ENCODE results near the gene IPO4. TPM values are rescaled to one million over a fixed set of nuclear protein-coding genes. Genes with fewer than 3 reads are reported as not detected.
A peak's percentile ranks its signal among the peaks of the same experiment; 100 is the strongest.

Gene IPO4
- total RNA-seq, 3 donors from 2014 or later = 265 to 293 (median 265) TPM

DNA sequence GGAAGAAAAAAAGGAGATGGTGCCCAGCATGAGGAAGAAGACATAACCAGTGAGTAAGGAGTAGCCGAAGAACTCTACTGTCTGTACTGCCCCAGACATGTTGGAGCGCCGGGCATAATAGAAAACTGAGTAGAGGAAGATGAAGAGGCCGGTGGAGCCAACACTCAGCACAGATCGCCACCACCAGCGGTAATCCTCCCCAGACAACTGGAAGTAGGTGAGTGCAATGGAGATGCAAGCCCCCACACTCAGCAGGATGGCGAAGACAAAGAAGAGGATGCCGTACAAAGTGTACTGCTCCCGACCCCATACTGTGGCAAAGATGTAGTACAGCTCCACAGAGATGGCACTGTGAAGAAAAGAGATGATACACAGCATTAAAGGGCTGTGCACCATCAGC is 844 bp upstream of the IPO4 start:
- Mint-ChIP-seq H3K9me3 (no peaks in the 10 kb centered on the region), H3K4me3 (no peak overlapping the region), H3K27me3 (ENCODE audit: low read depth) (no peaks in the 10 kb centered on the region), H3K4me1 (ENCODE audit: low read depth) (peaks cover 46% of the 10 kb centered on the region), H3K36me3 (ENCODE audit: insufficient read depth) (peaks cover 32% of the 10 kb centered on the region)
- ATAC-seq (no peak), DNase-seq (no peak)

- Mint-ChIP-seq H3K4me1 (ENCODE audit: low read depth) (peaks cover 42% of the 10 kb centered on the region), H3K27me3 (ENCODE audit: low read depth) (no peaks in the 10 kb centered on the region), H3K36me3 (ENCODE audit: insufficient read depth) (peaks cover 32% of the 10 kb centered on the region), H3K4me3 (peak overlapping the region; percentile 94), H3K9me3 (no peaks in the 10 kb centered on the region)
- DNase-seq = no peak
- no peak for ATAC-seq
Measured at GRCh38 chr14:24189059-24189375, 401 bp upstream of the IPO4 start.

- ATAC-seq = no peak
- Mint-ChIP-seq H3K27me3 (ENCODE audit: low read depth) (no peaks in the 10 kb centered on the region), H3K9me3 (no peaks in the 10 kb centered on the region)
Measured at GRCh38 chr14:24187539-24187915, 1.1 kb downstream of the IPO4 start.

DNA sequence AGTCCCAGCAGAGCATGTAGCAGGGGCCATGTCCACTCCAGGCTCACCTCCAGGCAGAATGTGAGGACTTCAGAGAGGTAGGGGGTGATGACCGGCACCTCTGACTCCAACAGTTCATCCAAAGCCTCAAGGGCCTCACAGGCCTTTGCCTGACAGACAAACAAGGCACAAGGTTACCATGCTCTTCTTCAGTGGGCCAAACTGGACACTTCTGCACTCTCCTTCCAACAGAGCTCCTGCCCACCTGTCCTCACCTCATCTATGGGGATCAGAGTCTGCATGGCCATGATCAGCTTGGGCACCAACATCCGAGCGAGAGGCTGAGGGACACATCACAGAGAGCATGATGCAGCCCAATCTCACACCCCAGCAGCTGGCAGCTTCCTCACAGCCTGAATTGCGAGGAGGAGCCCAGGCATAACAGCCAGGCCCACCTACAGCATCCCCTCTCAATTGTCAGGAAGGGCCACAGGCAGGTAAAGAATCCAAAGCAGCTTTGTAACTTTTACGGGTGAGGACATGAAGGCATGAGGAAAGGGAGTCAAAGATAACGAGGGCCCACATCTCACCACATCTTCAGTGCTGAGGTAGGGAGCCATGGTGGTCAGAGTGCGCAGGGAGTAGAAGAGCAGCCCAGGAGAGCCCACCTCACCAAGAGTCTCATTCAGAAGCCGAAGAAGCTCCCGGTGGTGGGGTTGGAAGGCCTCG is 1.6 kb downstream of the IPO4 start:
- no peak for ATAC-seq
- no peaks in the 10 kb centered on the region for H3K27me3 Mint-ChIP-seq (ENCODE audit: low read depth)
- DNase-seq = no peak
- peak overlapping the region; percentile 94 for H3K4me3 Mint-ChIP-seq
- H3K9me3 Mint-ChIP-seq = no peaks in the 10 kb centered on the region
- H3K36me3 Mint-ChIP-seq (ENCODE audit: insufficient read depth) = peaks cover 35% of the 10 kb centered on the region
- peaks cover 29% of the 10 kb centered on the region for H3K4me1 Mint-ChIP-seq (ENCODE audit: low read depth)

More at GRCh38 chr14:24187539-24187915, 1.1 kb downstream of the IPO4 start:
- Mint-ChIP-seq H3K4me1 (ENCODE audit: low read depth) (peaks cover 34% of the 10 kb centered on the region), H3K4me3 (peak overlapping the region; percentile 94), H3K36me3 (ENCODE audit: insufficient read depth) (peaks cover 36% of the 10 kb centered on the region)
- DNase-seq = no peak

GRCh38 chr14:24185741-24186140 is 2.9 kb downstream of the IPO4 start:
- peaks cover 26% of the 10 kb centered on the region for H3K4me1 Mint-ChIP-seq (ENCODE audit: low read depth)
- no peak overlapping the region for H3K4me3 Mint-ChIP-seq
- peaks cover 36% of the 10 kb centered on the region for H3K36me3 Mint-ChIP-seq (ENCODE audit: insufficient read depth)
- ATAC-seq (no peak), DNase-seq (no peak)
- no peaks in the 10 kb centered on the region for H3K27me3 Mint-ChIP-seq (ENCODE audit: low read depth)
- no peaks in the 10 kb centered on the region for H3K9me3 Mint-ChIP-seq

DNA sequence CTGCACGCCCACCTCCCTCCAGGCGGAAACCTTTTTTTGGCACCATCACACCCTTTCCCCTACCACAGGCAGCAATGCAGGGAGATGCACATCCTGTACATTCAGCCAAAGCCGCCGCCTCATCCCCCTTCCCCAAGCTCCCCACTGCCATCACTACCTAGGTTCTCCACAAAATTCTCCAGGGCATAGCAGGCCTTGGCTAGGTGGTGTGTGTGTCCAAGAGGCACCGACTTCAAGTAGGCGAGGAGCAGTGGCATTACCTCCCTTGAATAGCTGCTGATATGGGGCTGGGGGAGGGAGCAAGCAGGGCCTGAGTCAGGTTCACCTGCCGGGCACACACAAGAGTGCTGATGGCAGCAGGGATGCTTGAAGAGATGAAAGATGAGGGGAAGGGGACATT is 3.6 kb downstream of the IPO4 start:
- H3K27me3 Mint-ChIP-seq (ENCODE audit: low read depth) = no peaks in the 10 kb centered on the region
- no peaks in the 10 kb centered on the region for H3K9me3 Mint-ChIP-seq
- H3K4me3 Mint-ChIP-seq = no peak overlapping the region
- peaks cover 25% of the 10 kb centered on the region for H3K4me1 Mint-ChIP-seq (ENCODE audit: low read depth)
- peaks cover 37% of the 10 kb centered on the region for H3K36me3 Mint-ChIP-seq (ENCODE audit: insufficient read depth)
- no peak for ATAC-seq
- no peak for DNase-seq

GRCh38 chr14:24184104-24184970 is 4.3 kb downstream of the IPO4 start:
- DNase-seq (no peak), ATAC-seq (no peak)
- Mint-ChIP-seq H3K4me1 (ENCODE audit: low read depth) (peaks cover 22% of the 10 kb centered on the region), H3K36me3 (ENCODE audit: insufficient read depth) (peaks cover 38% of the 10 kb centered on the region), H3K4me3 (no peak overlapping the region), H3K9me3 (no peaks in the 10 kb centered on the region), H3K27me3 (ENCODE audit: low read depth) (no peaks in the 10 kb centered on the region)

GRCh38 chr14:24183014-24183481 is 5.6 kb downstream of the IPO4 start:
- peaks cover 12% of the 10 kb centered on the region for H3K4me1 Mint-ChIP-seq (ENCODE audit: low read depth)
- no peak for ATAC-seq
- H3K4me3 Mint-ChIP-seq = no peak overlapping the region
- DNase-seq = no peak
- H3K27me3 Mint-ChIP-seq (ENCODE audit: low read depth) = no peaks in the 10 kb centered on the region
- H3K36me3 Mint-ChIP-seq (ENCODE audit: insufficient read depth) = peaks cover 38% of the 10 kb centered on the region
- no peaks in the 10 kb centered on the region for H3K9me3 Mint-ChIP-seq

- H3K36me3 Mint-ChIP-seq (ENCODE audit: insufficient read depth) = peaks cover 38% of the 10 kb centered on the region
- H3K27me3 Mint-ChIP-seq (ENCODE audit: low read depth) = no peaks in the 10 kb centered on the region
- peaks cover 6% of the 10 kb centered on the region for H3K4me1 Mint-ChIP-seq (ENCODE audit: low read depth)
- no peak overlapping the region for H3K4me3 Mint-ChIP-seq
- ATAC-seq (peak in 1 of 2 donors; percentile 6), DNase-seq (no peak)
- H3K9me3 Mint-ChIP-seq = no peaks in the 10 kb centered on the region
Measured at GRCh38 chr14:24182110-24182882, 6.3 kb downstream of the IPO4 start.

GRCh38 chr14:24181371-24182077 is 7.1 kb downstream of the IPO4 start:
- ATAC-seq = peak in 1 of 2 donors; percentile 3
- H3K36me3 Mint-ChIP-seq (ENCODE audit: insufficient read depth) = peaks cover 40% of the 10 kb centered on the region

DNA sequence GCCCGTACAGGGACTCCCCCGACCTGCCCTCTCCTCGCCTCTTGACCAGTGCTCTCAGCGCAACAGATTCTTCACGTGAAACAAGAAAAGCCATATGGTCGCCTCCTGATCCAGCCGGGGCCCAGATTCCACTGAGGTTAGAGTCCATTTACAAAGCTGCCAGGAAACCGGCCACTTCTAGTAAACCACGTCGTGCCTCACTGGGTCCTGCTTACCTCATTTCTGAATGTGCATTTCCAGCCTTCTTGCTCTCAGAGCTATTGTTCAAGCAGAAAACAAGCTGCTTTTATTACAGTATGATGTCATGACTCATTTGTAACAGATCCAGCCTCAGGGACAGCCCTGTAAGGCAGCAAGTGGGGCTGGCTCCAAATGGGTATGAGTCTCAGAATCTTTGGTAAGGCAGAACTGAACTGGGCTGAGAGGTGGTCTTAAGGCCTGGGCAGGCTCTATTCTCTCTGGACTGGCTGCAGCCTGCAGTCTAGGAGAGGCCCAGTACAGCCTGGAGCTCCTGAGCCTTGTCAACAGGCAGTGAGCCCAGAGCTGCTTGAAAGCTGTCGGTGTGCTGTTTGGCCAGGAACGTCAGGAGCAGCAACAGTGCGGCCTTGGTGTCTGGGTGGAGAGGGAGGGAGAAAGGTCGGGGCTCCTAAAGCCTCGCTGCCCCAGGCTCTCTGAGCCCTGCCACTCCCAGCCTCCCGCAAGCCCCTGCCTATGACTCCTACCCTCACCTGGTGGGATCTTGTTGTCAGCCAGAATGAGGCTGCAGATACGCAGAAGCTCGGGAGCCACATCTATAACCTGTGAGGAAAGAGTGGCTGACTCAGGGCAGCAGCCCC is 8.4 kb downstream of the IPO4 start:
- no peaks in the 10 kb centered on the region for H3K27me3 Mint-ChIP-seq (ENCODE audit: low read depth)
- no peaks in the 10 kb centered on the region for H3K9me3 Mint-ChIP-seq
- peaks cover 35% of the 10 kb centered on the region for H3K36me3 Mint-ChIP-seq (ENCODE audit: insufficient read depth)
- H3K4me1 Mint-ChIP-seq (ENCODE audit: low read depth) = no peaks in the 10 kb centered on the region
- no peak overlapping the region for H3K4me3 Mint-ChIP-seq
- ATAC-seq = no peak
- no peak for DNase-seq

More at GRCh38 chr14:24181371-24182077, 7.1 kb downstream of the IPO4 start:
- Mint-ChIP-seq H3K4me1 (ENCODE audit: low read depth) (peaks cover 2% of the 10 kb centered on the region), H3K4me3 (no peak overlapping the region), H3K27me3 (ENCODE audit: low read depth) (no peaks in the 10 kb centered on the region), H3K9me3 (no peaks in the 10 kb centered on the region)
- no peak for DNase-seq

- ATAC-seq = no peak
- Mint-ChIP-seq H3K27me3 (ENCODE audit: low read depth) (no peaks in the 10 kb centered on the region), H3K4me3 (no peak overlapping the region), H3K4me1 (ENCODE audit: low read depth) (peaks cover 2% of the 10 kb centered on the region), H3K36me3 (ENCODE audit: insufficient read depth) (peaks cover 33% of the 10 kb centered on the region), H3K9me3 (no peaks in the 10 kb centered on the region)
- no peak for DNase-seq
Measured at GRCh38 chr14:24179294-24179960, 9.2 kb downstream of the IPO4 start.

All from activated T-cell treated with anti-CD3 and anti-CD28 coated beads, Interleukin-2, amount 50 U/mL, for 4 hours (primary cell).